ENCODE measurements around the gene NXPE1. TPM values are rescaled to one million over a fixed set of nuclear protein-coding genes. Genes with fewer than 3 reads are reported as not detected.

The NXPE1 gene
- total RNA-seq, 1 donor from 2014 or later: not detected

- DNase-seq: no peak
Observed at GRCh38 chr11:114562166-114562916, 2.7 kb upstream of the NXPE1 start.

- no peak for DNase-seq
Observed at GRCh38 chr11:114556135-114556534, 3.5 kb downstream of the NXPE1 start.

- DNase-seq: no peak
Observed at GRCh38 chr11:114553642-114554041, 6.0 kb downstream of the NXPE1 start.

- no peak for DNase-seq
Observed at GRCh38 chr11:114551060-114551459, 8.6 kb downstream of the NXPE1 start.

- no peak for DNase-seq
Observed at GRCh38 chr11:114525682-114526081, 34.0 kb downstream of the NXPE1 start.

GRCh38 chr11:114524122-114524521 lies 35.6 kb downstream of the NXPE1 start:
- no peak for DNase-seq

GRCh38 chr11:114522818-114523217 lies 36.9 kb downstream of the NXPE1 start:
- no peak for DNase-seq

GRCh38 chr11:114511538-114511937 lies 48.1 kb downstream of the NXPE1 start:
- DNase-seq: no peak

- DNase-seq: no peak
Observed at GRCh38 chr11:114511079-114511478, 48.6 kb downstream of the NXPE1 start.

GRCh38 chr11:114501901-114502300 lies 57.8 kb downstream of the NXPE1 start:
- DNase-seq: no peak

GRCh38 chr11:114499756-114500155 lies 59.9 kb downstream of the NXPE1 start:
- DNase-seq: no peak

GRCh38 chr11:114496915-114497314 lies 62.8 kb downstream of the NXPE1 start:
- DNase-seq: no peak

GRCh38 chr11:114483929-114484328 lies 75.8 kb downstream of the NXPE1 start:
- no peak for DNase-seq

GRCh38 chr11:114482114-114482513 lies 77.6 kb downstream of the NXPE1 start:
- no peak for DNase-seq

GRCh38 chr11:114479331-114479730 lies 80.3 kb downstream of the NXPE1 start:
- no peak for DNase-seq

- no peak for DNase-seq
Observed at GRCh38 chr11:114478768-114479167, 80.9 kb downstream of the NXPE1 start.

GRCh38 chr11:114478001-114478410 lies 81.7 kb downstream of the NXPE1 start:
- no peak for DNase-seq

- peak; percentile 72 for DNase-seq
Observed at GRCh38 chr11:114472661-114473060, 87.0 kb downstream of the NXPE1 start.

Small RNAs within 50 kb of the gene (small RNA-seq; reads per million reads assigned to genes)
- gene RF01210 (ENCODE audit: low replicate concordance): not detected

Other genes starting within 250 kb of the NXPE1 start
- 4.5 TPM for gene C11orf71, start 159.4 kb downstream of the NXPE1 start, total RNA-seq
- gene RBM7, start 159.2 kb downstream of the NXPE1 start, total RNA-seq: 40.9 TPM
- gene REXO2, start 120.4 kb downstream of the NXPE1 start, total RNA-seq: 78.6 TPM
- gene NXPE4, start 35.9 kb upstream of the NXPE1 start, total RNA-seq: not detected
- 0.20 TPM for gene NXPE2, start 118.6 kb upstream of the NXPE1 start, total RNA-seq